GM23338 (cell line): ENCODE data around the gene ENTPD6.

Experiments used
- CREB1 ChIP-seq: fragments of 250-450 bp; sonication (Bioruptor Pico); IDR thresholded peaks from 2 replicates; pipeline ENCODE4 v1.5.0; 2020; ENCODE audit warnings: low read depth, mild to moderate bottlenecking, moderate library complexity
- CTCF ChIP-seq, 2 experiments: fragments of 200-600 bp in 1 of 2; sonication (generic) in 1 of 2; conservative IDR thresholded peaks; 2 replicates each; pipeline versions ENCODE4 v1.5.1 to v1.6.1; 2016 to 2017; ENCODE audit warnings: antibody characterized with exemption in 2 of 2, low read depth in 2 of 2, mild to moderate bottlenecking in 2 of 2, moderate library complexity in 1 of 2
- EZH2 ChIP-seq: fragments of 200-600 bp; sonication (generic); IDR thresholded peaks from one replicate; pipeline ENCODE4 v1.8.0; 2017; ENCODE audit warnings: antibody characterized with exemption, mild to moderate bottlenecking, low read depth; ENCODE audit not compliant: unreplicated experiment
- EZH2phosphoT487 ChIP-seq: fragments of 200-600 bp; sonication (generic); IDR thresholded peaks from one replicate; pipeline ENCODE4 v1.8.1; 2018; ENCODE audit warnings: antibody characterized with exemption; ENCODE audit not compliant: unreplicated experiment
- JUNB ChIP-seq: IDR thresholded peaks from one replicate; pipeline ENCODE4 v1.6.1; 2016; ENCODE audit warnings: antibody characterized with exemption; ENCODE audit not compliant: unreplicated experiment
- POLR2AphosphoS5 ChIP-seq: IDR thresholded peaks from 2 replicates; pipeline ENCODE4 v1.6.1; 2016; ENCODE audit warnings: antibody characterized with exemption, low read depth
- REST ChIP-seq: IDR thresholded peaks from one replicate; pipeline ENCODE4 v1.6.1; 2018; ENCODE audit warnings: antibody characterized with exemption; ENCODE audit not compliant: unreplicated experiment
- ZNF331 ChIP-seq: fragments of 250-450 bp; sonication (Bioruptor Pico); IDR thresholded peaks from 2 replicates; pipeline ENCODE4 v1.5.0; 2020; ENCODE audit warnings: low read depth, mild to moderate bottlenecking, moderate library complexity

- no peak for TF ChIP-seq CTCF (conservative IDR thresholded peaks at IDR 0.05; ENCODE audit: low read depth in 2 of 2)
- no peak for TF ChIP-seq EZH2
- no peak for TF ChIP-seq CREB1 (CRISPR knock-in tag)
- no peak for TF ChIP-seq EZH2phosphoT487
- TF ChIP-seq ZNF331 (CRISPR knock-in tag): no peak
- TF ChIP-seq JUNB: no peak
- TF ChIP-seq REST: no peak
- no peak for TF ChIP-seq POLR2AphosphoS5
These were observed 662 bp downstream of the ENTPD6 start for GRCh38 chr20:25195962-25196785.
